Anterior cingulate cortex (tissue), 58 donors: Measurements from ENCODE around the gene C19orf47.

Source experiments
- DNase-seq, 58 donors: peaks; one replicate each; lab custom pipeline; 2025; lab: John Stamatoyannopoulos, UW

Gene C19orf47

GRCh38 chr19:40322271-40322610 is 26.0 kb downstream of the C19orf47 start:
- DNase-seq, result no peak

GRCh38 chr19:40321566-40322270 is 26.5 kb downstream of the C19orf47 start:
- DNase-seq, result no peak

GRCh38 chr19:40321076-40321475 is 27.1 kb downstream of the C19orf47 start:
- no peak for DNase-seq

- no peak for DNase-seq
Measured at GRCh38 chr19:40320558-40320935, 27.6 kb downstream of the C19orf47 start.

GRCh38 chr19:40317338-40317737 is 30.9 kb downstream of the C19orf47 start:
- DNase-seq, result no peak

- peak in 1 of 58 donors; percentile 20 for DNase-seq
Measured at GRCh38 chr19:40315812-40316470, 32.3 kb downstream of the C19orf47 start.

GRCh38 chr19:40314656-40315055 is 33.5 kb downstream of the C19orf47 start:
- DNase-seq, result no peak

GRCh38 chr19:40313229-40313983 is 34.8 kb downstream of the C19orf47 start:
- no peak for DNase-seq

- DNase-seq, result no peak
Measured at GRCh38 chr19:40312533-40312932, 35.7 kb downstream of the C19orf47 start.

- no peak for DNase-seq
Measured at GRCh38 chr19:40309666-40310065, 38.5 kb downstream of the C19orf47 start.

GRCh38 chr19:40305403-40305802 is 42.8 kb downstream of the C19orf47 start:
- peak in 48 of 58 donors; percentile 2 to 86 (median 52) for DNase-seq

- DNase-seq, result no peak
Measured at GRCh38 chr19:40304306-40304705, 43.9 kb downstream of the C19orf47 start.

- no peak for DNase-seq
Measured at GRCh38 chr19:40303765-40304164, 44.4 kb downstream of the C19orf47 start.

GRCh38 chr19:40302224-40303011 is 45.8 kb downstream of the C19orf47 start:
- no peak for DNase-seq

GRCh38 chr19:40300668-40301067 is 47.5 kb downstream of the C19orf47 start:
- no peak for DNase-seq

GRCh38 chr19:40298026-40298425 is 50.2 kb downstream of the C19orf47 start:
- no peak for DNase-seq

- peak in 24 of 58 donors; percentile 2 to 80 (median 49) for DNase-seq
Measured at GRCh38 chr19:40294560-40294959, 53.6 kb downstream of the C19orf47 start.

- DNase-seq, result no peak
Measured at GRCh38 chr19:40286971-40287421, 61.2 kb downstream of the C19orf47 start.

GRCh38 chr19:40286235-40286970 is 61.8 kb downstream of the C19orf47 start:
- DNase-seq, result no peak
